NK-92 treated with Interleukin-12 subunit alpha and Interleukin-12 subunit beta, amount 100 ng/mL, for 24 hours (cell line): ENCODE data around the gene TRIOBP.
A peak's percentile ranks its signal among the peaks of the same experiment; 100 is the strongest.
"Not testable (repeated sequence)": the region's sequence is repeated elsewhere in the genome, so short reads cannot be mapped to it uniquely, and the experiment has no call there.

Experiments used
- DNase-seq: peaks from one replicate; lab custom pipeline; 2025; lab: John Stamatoyannopoulos, UW

TRIOBP gene, protein sequence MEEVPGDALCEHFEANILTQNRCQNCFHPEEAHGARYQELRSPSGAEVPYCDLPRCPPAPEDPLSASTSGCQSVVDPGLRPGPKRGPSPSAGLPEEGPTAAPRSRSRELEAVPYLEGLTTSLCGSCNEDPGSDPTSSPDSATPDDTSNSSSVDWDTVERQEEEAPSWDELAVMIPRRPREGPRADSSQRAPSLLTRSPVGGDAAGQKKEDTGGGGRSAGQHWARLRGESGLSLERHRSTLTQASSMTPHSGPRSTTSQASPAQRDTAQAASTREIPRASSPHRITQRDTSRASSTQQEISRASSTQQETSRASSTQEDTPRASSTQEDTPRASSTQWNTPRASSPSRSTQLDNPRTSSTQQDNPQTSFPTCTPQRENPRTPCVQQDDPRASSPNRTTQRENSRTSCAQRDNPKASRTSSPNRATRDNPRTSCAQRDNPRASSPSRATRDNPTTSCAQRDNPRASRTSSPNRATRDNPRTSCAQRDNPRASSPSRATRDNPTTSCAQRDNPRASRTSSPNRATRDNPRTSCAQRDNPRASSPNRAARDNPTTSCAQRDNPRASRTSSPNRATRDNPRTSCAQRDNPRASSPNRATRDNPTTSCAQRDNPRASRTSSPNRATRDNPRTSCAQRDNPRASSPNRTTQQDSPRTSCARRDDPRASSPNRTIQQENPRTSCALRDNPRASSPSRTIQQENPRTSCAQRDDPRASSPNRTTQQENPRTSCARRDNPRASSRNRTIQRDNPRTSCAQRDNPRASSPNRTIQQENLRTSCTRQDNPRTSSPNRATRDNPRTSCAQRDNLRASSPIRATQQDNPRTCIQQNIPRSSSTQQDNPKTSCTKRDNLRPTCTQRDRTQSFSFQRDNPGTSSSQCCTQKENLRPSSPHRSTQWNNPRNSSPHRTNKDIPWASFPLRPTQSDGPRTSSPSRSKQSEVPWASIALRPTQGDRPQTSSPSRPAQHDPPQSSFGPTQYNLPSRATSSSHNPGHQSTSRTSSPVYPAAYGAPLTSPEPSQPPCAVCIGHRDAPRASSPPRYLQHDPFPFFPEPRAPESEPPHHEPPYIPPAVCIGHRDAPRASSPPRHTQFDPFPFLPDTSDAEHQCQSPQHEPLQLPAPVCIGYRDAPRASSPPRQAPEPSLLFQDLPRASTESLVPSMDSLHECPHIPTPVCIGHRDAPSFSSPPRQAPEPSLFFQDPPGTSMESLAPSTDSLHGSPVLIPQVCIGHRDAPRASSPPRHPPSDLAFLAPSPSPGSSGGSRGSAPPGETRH (N-terminal part only)

DNA sequence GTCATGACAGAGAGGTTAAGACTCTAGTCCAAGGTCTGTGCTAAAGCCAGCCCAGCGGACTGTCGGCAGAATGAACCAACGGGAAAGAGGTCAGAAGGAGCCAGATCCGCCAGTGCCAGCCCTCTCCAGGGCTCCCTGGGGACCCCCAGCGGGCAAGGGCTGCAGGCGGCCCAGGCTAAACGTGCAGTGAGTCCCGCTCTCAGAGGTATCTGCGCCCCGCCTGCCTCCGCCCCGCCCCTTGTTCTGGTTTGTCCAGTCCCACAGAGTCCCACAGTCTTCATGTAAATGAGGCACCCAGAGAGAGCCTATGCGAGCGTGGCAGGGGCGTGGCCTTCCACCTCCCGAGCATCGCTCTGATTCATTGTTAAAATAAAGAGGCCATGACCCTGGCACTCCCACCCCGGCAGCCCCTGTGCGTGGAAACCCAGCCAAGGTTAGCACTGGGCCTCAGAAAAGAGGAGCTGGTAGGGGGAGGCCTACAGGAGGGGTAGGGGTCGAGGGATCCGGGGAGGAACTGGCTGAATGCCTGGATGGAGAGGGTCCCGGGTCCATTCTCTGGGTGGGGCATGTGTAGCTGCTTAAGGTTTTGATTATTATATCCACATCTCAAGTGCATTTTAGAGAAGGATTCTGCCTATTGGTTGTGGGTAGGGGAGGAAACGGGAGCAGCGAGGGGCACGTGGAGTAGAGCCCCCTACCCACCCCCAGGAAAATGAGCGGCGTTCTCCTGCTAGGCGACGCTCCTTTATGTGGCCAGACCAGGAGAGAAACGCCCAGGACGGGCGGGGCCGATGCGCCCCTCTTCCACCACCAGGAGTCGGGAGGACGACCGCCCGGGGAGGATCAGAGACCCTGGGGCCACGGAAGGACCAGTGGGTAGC, at the start of gene TRIOBP:
Gene TRIOBP (plus strand): TSS at position 392 of the 881 bp plus-strand sequence. CDS start 4,318 bp downstream, outside the sequence.
- DNase-seq: no peak

DNA sequence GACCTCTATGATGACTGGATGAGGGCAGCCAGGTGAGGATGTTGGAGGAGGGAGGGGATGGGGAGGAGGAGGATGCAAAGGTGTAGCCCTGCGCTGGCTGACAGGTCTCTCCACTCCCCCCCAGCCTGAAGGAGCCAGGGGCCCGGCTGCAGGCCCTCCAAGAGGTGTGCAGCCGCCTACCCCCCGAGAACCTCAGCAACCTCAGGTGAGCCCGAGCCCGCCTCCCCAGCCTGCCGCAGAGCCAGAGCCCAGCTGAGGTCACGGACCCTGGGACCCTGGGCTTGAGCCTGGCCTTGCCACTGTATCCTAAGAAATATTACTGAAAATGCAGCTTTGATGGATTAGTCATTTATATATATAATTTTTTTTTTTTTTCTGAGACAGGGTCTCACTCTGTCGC, 49.5 kb upstream of the TRIOBP start:
- DNase-seq: no peak

DNA sequence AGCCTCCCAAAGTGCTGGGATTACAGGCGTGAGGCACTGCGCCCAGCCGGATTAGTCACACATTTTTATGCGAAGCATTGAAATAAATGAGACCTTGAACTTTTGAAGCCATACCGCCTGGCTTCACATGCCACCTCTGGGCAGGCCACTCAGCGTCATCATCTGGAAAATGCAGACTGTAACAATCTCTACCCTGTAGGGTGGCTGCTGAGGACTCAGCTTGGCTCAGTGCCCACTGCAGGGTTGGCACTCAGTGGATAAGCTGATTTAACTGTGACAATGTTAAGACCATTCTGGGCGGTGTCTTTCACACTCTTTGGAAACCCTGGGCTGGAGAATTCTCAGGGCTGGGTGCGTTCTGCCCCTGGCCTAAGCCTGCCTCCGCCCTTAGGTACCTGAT, 48.9 kb upstream of the TRIOBP start:
- DNase-seq: no peak

DNA sequence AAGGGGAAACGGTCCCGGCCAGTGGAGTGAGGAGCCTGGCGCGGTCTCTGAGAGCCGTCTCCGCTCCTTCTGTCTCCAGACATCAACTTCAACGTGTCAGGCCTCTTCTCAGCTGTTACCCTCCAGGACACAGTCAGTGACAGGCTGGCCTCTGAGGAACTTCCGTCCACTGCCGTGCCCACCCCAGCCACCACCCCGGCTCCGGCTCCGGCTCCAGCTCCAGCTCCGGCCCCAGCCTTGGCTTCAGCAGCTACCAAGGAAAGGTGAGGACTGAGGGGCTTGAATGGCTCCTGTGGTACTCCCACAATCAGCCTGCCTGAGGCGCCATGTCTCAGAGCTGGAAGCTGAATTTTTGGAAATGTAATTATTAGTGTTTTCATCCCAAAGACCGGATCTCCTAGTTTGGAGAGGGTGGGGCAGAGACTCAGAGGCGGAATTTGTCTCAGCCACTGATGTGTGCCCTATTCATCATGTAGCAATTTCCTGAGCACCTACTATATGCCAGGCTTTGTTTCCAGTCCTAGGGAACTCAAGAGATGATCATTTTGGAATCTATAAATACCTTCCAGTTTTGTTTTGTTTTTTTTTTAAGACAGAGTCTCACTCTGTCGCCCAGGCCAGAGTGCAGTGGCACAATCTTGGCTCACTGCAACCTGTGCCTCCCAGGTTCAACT, 46.2 kb upstream of the TRIOBP start:
- DNase-seq: no peak

DNA sequence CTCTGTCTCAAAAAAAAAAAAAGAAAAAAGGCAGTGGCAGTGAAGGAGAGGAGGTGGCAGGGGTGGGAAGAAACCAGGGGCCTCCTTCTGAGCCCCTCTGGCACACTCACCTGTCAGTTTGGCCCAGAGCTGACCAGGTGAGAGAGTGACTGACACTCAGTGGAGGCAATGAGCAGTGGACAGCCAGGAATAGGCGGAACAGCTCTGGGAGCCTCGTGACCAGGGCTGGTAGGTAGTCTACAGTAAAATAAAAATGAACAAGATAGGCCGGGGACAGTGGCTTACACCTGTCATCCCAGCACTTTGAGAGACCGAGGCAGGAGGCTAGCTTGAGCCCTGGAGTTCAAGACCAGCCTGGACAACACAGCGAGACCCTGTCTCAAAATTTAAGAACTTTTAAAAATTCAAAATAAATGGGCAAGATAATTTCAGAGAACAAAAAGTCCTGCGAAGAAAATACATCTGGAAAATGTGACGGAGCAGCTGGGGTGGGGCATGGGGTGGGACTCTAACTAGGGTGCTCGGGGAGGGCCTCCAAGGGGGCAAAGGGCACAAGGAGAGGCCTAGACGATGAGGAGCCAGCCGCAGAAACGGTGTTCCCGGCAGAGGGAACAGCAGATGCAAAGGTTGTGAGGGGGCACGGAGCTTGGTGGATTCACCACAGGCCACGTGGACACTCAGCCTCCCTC, 42.1 kb upstream of the TRIOBP start:
- no peak for DNase-seq

DNA sequence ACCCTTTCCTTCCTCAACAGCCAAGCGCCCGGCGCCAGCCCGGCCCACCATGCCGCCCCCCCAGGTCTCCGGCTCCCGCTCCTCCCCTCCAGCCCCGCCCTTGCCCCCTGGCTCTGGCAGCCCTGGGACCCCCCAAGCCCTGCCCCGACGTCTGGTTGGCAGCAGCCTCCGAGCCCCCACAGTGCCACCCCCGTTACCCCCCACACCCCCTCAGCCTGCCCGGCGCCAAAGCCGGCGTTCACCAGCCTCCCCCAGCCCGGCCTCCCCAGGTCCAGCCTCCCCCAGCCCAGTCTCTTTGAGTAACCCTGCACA, 41.6 kb upstream of the TRIOBP start:
- DNase-seq: no peak

DNA sequence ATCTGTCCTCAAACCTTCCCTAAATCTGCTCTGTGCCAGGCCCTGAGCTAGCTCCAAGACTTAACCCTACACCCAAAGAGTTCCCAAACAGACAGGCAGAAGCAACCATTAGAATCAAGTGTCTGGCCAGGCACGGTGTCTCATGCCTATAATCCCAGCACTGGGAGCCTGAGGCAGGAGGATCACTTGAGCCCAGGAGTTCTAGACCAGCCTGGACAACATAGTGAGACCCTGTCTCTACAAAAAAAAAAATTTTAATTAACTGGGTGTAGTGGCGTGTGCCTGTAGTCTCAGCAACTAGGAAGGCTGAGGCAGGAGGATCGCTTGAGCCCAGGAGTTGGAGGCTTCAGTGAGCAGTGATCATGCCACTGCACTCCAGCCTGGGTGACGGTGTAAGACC, 40.3 kb upstream of the TRIOBP start:
- DNase-seq: not testable (repeated sequence)

DNA sequence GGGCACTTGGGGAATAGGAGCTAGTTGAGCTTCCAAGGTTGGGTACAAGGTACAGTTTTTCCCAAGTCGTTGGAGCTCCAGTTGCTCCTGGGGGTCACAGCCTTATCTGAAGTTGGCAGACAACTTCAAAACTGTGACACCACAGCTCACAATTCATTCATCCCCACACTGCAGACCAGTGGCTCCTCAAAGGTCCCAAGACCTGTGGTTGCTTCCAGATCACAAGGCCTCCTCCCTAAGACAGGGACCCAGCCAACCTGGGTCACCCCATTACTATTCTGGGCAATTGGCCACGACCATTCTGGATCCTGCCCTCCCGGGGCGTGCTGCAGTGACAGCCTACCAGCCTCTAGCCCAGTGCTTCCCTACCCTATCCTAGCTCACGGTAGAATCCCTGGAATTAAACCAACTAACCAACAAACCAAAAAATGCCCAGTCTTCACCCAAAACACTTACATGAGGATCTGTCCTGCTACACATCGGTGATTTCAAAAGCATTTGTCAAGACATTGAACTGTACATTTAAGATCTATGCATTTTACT, 39.2 kb upstream of the TRIOBP start:
- no peak for DNase-seq

DNA sequence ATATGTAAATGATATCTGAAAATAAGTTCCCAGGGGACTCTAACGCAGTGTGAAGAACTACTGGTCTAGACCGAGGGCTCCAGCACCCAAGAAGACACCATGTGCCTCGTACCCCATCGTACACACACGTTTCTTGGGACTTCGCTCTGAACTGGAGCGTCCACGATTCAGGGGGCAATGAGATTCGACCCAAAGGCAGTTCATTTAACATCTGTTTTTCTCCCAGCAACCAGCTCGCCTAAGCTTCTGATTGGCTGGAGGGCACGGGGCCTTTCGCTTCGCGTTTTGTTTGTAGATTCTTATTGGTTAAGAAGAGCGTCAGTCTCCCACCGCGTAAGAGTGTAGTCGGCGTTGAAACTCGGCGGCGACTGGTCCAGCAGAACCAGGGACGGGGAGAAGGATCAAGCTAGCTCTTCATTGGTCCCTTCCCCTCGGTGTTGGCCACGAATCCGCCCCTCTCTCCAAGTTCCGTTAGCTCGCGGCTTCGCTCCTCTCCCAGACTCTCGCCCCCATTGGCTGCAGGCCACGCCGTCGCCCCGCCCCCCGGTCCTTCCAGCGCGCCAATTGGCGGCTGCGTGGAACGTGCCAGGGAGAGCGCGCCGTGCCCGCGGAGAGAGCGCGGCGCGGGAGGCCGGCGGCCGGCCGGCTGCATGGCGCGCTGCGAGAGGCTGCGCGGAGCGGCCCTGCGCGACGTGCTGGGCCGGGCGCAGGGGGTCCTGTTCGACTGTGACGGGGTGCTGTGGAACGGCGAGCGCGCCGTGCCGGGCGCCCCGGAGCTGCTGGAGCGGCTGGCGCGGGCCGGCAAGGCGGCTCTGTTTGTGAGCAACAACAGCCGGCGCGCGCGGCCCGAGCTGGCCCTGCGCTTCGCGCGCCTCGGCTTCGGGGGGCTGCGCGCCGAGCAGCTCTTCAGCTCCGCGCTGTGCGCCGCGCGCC, 38.4 kb upstream of the TRIOBP start, which contains the start of gene PDXP:
Gene PDXP (plus strand): TSS at position 591 of the 933 bp plus-strand sequence. CDS start 60 bp downstream, at position 651.
- DNase-seq: peak; percentile 97

DNA sequence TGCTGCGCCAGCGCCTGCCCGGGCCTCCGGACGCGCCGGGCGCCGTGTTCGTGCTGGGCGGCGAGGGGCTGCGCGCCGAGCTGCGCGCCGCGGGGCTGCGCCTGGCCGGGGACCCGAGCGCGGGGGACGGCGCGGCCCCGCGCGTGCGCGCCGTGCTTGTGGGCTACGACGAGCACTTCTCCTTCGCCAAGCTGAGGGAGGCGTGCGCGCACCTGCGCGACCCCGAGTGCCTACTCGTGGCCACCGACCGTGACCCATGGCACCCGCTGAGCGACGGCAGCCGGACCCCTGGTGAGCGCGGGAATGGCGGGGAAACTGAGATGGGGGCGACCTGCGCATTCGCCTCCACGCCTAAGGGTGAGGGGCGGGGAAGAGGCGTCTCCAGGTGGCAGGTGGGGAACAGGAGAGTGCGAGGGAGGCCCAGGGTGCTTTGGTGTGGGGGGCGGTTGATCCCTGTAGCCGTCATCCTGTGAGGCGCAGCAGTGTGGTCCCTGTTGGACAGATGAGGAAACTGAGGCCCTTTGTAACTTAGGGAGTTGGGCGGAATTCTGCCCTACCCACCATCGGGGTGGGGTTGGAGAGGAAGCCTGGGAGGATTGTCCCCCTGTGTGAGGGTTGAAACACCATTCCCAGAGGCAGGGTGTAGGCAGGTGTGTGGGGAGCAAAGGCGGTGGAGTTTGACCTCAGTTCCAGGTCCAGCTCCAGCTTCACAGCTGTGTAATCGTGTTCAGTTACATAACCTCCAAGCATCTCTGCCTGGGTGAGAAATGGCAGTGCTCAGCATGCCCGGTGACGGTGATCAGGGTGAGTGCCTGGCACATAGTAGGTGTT, 37.6 kb upstream of the TRIOBP start:
- no peak for DNase-seq

DNA sequence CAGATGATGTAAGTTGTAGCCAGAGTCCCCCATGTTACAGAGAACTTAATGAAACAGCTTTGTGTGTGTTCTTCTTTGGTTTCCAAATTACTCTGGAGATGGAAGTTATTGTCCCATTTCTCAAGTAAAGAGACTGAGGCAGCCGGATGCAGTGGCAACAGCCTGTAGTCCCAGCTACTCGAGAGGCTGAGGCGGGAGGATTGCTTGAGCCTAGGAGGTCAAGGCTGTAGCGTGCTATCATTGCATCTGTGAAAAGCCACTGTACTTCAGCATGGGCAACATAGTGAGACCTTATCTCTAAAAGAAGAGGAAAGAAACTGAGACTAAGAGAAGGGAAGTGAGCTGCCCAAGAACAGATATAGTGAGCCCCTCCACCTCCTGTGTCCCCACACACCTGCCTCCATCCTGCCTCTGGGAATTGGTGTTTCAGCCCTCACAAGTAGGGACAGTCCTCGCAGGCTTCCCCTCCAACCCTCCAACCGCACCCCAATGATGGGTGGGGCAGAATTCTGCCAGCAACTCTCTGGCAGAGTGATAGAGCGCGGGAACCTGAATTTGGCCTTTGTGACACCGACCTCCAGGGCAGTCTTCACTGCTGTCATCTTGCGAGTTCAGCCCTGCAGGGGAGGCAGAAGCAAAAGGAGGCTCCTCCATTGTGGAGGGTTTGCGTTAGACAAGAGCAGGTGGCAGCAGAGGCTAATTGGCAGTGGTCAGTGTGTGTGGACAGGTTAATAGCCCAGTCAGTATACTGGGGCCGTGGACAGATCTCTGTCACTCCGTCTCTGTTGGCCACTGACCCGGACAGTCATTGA, 36.7 kb upstream of the TRIOBP start:
- DNase-seq: no peak

DNA sequence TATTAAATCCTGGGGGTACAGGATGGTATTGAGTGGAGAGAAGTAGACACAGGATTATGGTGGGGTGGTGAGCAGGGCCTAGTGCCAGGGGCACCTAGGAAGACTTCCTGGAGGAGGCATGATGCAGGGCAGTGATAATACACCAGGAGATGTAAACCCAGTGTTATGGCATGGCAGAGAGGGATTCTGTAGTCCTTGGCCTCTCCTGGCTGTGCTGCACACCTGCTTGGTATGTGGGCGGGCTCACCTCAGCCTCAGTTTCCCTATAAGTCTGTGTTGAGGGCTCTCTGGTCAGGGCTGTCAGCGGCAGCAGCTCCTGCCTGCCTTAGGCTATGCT, 36.2 kb upstream of the TRIOBP start:
- no peak for DNase-seq

DNA sequence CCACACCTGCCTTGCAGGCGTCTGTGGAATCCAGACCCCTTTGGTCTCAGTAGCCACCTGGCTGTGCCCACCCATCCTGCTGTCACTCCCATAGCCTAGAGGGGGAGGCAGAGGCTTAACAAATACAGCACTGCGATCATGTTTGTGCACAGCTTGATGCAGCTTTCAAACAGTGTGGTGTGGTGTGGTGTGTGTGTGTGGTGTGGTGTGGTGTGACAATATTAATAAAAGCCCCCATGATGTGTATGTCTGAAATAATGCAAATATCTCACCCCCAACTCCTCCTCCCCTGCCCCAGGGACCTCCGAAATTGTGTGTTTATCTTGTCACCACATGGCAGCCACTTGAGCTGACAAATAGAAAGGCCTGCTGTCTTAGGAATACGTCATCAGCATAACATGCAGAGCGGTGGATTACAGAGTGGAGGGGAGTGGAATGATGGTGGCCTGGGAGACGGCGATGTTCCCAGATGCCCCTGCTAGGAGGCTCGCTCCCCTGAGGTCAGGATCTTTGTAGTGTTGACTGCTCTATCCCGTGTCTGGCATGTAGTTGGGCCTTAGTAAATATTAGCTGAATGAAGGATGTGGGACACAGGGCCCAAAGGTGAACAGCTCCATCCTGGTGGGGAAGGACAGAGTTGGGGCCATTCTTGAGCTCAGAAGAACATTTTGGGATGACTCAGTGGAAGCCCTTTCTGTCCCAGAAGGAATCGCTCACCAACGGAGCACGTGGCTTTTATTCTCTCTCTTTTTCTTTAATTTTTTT, 35.5 kb upstream of the TRIOBP start:
- DNase-seq: no peak

DNA sequence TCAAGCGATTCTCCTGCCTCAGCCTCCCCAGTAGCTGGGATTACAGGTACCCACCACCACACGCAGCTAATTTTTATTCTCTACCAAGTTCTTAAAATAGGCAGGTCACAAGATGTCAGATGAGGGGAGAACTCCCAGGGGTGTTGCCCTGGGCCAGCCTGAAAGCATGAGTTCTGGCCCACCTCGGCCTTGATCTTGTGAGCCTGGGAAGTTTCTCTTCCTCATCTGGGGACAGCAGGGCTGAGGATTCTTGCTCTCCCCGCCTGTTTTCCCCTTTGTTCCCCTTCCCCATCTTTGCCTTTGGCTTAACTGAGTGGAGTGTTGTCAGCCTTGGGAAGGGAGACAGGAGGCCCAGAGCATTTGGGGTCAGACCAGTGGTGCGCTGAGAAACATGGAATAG, 34.8 kb upstream of the TRIOBP start:
- no peak for DNase-seq

DNA sequence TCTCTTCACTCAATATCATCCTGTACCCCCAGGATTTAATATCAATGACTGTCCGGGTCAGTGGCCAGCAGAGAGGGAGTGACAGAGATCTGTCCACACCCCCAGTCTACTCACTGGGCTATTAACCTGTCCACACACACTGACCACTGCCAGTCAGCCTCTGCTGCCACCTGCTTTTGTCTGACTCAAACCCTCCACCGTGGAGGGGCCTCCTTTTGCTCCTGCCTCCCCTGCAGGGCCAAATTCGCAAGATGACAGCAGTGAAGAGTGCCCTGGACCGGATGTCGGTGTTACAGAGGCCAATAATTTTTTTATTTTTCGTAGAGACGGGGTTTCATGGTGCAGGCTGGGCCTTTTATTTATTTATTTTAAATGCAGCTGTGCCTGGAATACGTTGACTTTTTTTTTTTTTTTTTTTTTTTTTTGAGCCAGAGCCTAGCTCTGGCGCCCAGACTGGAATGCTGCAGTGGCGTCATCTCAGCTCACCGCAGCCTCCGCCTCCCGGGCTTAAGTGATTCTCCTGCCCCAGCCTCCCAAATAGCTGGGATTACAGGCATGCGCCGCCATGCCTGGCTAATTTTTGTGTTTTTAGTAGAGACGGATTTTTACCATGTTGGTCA, 33.2 kb upstream of the TRIOBP start:
- DNase-seq: no peak
